ENCODE measurements around the gene RASL12. TPM values are rescaled to one million over a fixed set of nuclear protein-coding genes. Genes with fewer than 3 reads are reported as not detected.

RASL12 gene
- total and polyA plus RNA-seq, 2 experiments from 2014 or later: 4.6 to 6.4 TPM

DNA sequence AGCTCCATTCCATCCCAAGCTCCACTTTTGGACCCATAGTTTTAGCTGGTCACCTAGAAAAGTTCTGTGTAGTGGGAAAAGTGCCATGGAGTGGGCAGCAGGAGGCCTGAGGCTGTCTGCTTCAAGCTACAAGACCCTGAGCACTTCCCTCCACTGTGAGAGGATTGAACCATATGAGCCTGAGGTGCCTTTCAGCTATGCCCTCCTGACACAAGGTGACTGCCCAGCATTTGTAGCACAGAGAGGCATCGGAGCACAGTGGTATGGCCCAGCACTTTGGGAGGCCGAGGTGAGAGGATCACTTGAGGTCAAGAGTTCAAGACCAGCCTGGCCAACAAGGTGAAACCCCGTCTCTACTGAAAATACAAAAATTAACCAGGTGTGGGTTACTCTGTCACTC, 4.8 kb upstream of the RASL12 start:
- no peaks in the 10 kb centered on the region for H4K20me1 ChIP-seq (ENCODE audit: insufficient read depth, poor library complexity, severe bottlenecking)
- no peak for TF ChIP-seq EZH2 (IDR thresholded peaks at IDR 0.05; ENCODE audit: borderline replicate concordance)
- no peak for TF ChIP-seq EZH2phosphoT487 (IDR thresholded peaks at IDR 0.05; ENCODE audit: low read depth, severe bottlenecking, unreplicated experiment)
- TF ChIP-seq, protein P1, sequence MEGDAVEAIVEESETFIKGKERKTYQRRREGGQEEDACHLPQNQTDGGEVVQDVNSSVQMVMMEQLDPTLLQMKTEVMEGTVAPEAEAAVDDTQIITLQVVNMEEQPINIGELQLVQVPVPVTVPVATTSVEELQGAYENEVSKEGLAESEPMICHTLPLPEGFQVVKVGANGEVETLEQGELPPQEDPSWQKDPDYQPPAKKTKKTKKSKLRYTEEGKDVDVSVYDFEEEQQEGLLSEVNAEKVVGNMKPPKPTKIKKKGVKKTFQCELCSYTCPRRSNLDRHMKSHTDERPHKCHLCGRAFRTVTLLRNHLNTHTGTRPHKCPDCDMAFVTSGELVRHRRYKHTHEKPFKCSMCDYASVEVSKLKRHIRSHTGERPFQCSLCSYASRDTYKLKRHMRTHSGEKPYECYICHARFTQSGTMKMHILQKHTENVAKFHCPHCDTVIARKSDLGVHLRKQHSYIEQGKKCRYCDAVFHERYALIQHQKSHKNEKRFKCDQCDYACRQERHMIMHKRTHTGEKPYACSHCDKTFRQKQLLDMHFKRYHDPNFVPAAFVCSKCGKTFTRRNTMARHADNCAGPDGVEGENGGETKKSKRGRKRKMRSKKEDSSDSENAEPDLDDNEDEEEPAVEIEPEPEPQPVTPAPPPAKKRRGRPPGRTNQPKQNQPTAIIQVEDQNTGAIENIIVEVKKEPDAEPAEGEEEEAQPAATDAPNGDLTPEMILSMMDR (IDR thresholded peaks at IDR 0.05; ENCODE audit: poor library complexity): no peak
- no peak overlapping the region for H3K27ac ChIP-seq
- no peaks in the 10 kb centered on the region for H3K9me3 ChIP-seq (ENCODE audit: low read depth)
- H3K9me2 ChIP-seq (replicated peaks; ENCODE audit: insufficient read depth): no peaks in the 10 kb centered on the region
- H2AFZ ChIP-seq: no peak overlapping the region
- WGBS (ENCODE audit: low lambda C conversion rate, missing lambda C conversion rate): 93% methylated on average over 3 of the region's 3 CpGs
- no peak overlapping the region for H3K4me3 ChIP-seq
- peaks cover 19% of the 10 kb centered on the region for H3K4me1 ChIP-seq (ENCODE audit: insufficient read depth)
- no peak for DNase-seq (ENCODE audit: low spot score)
- no peaks in the 10 kb centered on the region for H3K36me3 ChIP-seq (replicated peaks; ENCODE audit: insufficient read depth, low read depth)
- no peak overlapping the region for H3K4me2 ChIP-seq
- H3K27me3 ChIP-seq: peaks cover under 1% of the 10 kb centered on the region
- H3K79me2 ChIP-seq: no peaks in the 10 kb centered on the region

DNA sequence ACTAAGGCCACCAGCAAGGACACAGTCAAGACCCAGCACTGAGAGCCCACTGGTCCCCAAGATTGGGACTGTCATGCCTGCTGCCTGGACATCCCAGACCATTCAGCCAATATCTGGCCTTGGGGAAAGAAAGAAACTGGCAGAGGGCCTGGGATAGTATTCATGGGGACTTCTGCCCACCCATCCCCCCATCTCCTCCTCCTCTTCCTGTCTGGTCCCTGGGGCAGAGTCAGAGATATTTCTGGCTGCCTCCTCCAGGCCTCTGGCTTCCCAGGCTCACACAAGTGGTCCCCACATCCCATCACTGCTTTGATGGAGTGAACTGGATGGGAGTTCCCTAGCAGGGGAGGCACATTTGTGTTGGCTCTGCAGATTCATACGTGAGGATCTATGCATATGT, 4.2 kb upstream of the RASL12 start:
- DNase-seq (ENCODE audit: low spot score): no peak
- TF ChIP-seq EZH2 (IDR thresholded peaks at IDR 0.05; ENCODE audit: borderline replicate concordance) (no peak), EZH2phosphoT487 (IDR thresholded peaks at IDR 0.05; ENCODE audit: low read depth, severe bottlenecking, unreplicated experiment) (no peak)
- TF ChIP-seq, protein P1 (IDR thresholded peaks at IDR 0.05; ENCODE audit: poor library complexity): no peak
- no peak overlapping the region for H3K27ac ChIP-seq
- H3K79me2 ChIP-seq: no peaks in the 10 kb centered on the region
- no peaks in the 10 kb centered on the region for H3K9me3 ChIP-seq (ENCODE audit: low read depth)
- no peak overlapping the region for H3K4me2 ChIP-seq
- no peak overlapping the region for H3K4me3 ChIP-seq
- no peaks in the 10 kb centered on the region for H3K9me2 ChIP-seq (replicated peaks; ENCODE audit: insufficient read depth)
- no peak overlapping the region for H2AFZ ChIP-seq
- H3K27me3 ChIP-seq: peaks cover 7% of the 10 kb centered on the region
- H3K4me1 ChIP-seq (ENCODE audit: insufficient read depth): peaks cover 25% of the 10 kb centered on the region
- H3K36me3 ChIP-seq (replicated peaks; ENCODE audit: insufficient read depth, low read depth): no peaks in the 10 kb centered on the region
- WGBS (ENCODE audit: low lambda C conversion rate, missing lambda C conversion rate): 88% methylated on average over 1 of the region's 1 CpG
- H4K20me1 ChIP-seq (ENCODE audit: insufficient read depth, poor library complexity, severe bottlenecking): no peaks in the 10 kb centered on the region

DNA sequence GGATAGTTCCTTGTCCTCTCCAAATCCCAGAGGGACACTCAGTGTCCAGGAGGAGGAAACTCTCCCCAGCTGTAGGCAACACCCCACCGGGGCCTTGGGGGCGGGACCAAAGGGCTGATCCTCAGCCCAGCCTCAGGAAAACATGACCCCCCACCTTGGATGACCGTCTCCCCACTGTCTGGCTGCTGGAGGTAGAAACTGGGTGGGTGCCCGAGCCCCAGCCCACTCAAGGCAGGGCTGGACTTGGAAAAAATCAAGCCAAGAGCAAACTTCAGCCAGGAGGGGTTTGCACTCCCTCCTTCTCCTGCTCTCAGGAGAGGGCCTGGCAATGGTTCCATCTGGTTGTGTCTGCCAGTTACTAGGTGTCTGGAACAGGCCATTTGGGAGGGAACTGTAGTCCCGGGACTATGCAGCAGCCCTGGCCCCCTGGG, 3.6 kb upstream of the RASL12 start:
- no peaks in the 10 kb centered on the region for H3K9me2 ChIP-seq (replicated peaks; ENCODE audit: insufficient read depth)
- 61% methylated on average over 5 of the region's 5 CpGs for WGBS (ENCODE audit: low lambda C conversion rate, missing lambda C conversion rate)
- peaks cover 25% of the 10 kb centered on the region for H3K4me1 ChIP-seq (ENCODE audit: insufficient read depth)
- H3K27ac ChIP-seq: no peak overlapping the region
- peaks cover 10% of the 10 kb centered on the region for H3K27me3 ChIP-seq
- DNase-seq (ENCODE audit: low spot score): no peak
- TF ChIP-seq EZH2phosphoT487 (IDR thresholded peaks at IDR 0.05; ENCODE audit: low read depth, severe bottlenecking, unreplicated experiment) (no peak), EZH2 (IDR thresholded peaks at IDR 0.05; ENCODE audit: borderline replicate concordance) (no peak)
- TF ChIP-seq, protein P1 (IDR thresholded peaks at IDR 0.05; ENCODE audit: poor library complexity): no peak
- no peaks in the 10 kb centered on the region for H3K36me3 ChIP-seq (replicated peaks; ENCODE audit: insufficient read depth, low read depth)
- no peaks in the 10 kb centered on the region for H3K9me3 ChIP-seq (ENCODE audit: low read depth)
- no peaks in the 10 kb centered on the region for H4K20me1 ChIP-seq (ENCODE audit: insufficient read depth, poor library complexity, severe bottlenecking)
- H3K4me2 ChIP-seq: no peak overlapping the region
- no peaks in the 10 kb centered on the region for H3K79me2 ChIP-seq
- H3K4me3 ChIP-seq: no peak overlapping the region
- H2AFZ ChIP-seq: no peak overlapping the region
